ENCODE measurements around the gene EIF4EBP3. TPM values are rescaled to one million over a fixed set of nuclear protein-coding genes. Genes with fewer than 3 reads are reported as not detected.

Gene EIF4EBP3
- polyA plus RNA-seq, 1 donor from 2014 or later, result 1.0 TPM

GRCh38 chr5:140551872-140552271 is 4.4 kb downstream of the EIF4EBP3 start:
- Histone ChIP-seq H2AFZ (ENCODE audit: low read depth, low read length) (no peak overlapping the region), H3K9ac (ENCODE audit: low read length) (no peak overlapping the region), H3F3A (ENCODE audit: insufficient read depth, low read length, poor library complexity, severe bottlenecking) (no peaks in the 10 kb centered on the region), H3K36me3 (ENCODE audit: insufficient read depth, low read length) (no peaks in the 10 kb centered on the region), H3K4me2 (ENCODE audit: low read length) (no peak overlapping the region), H3K79me2 (replicated peaks; ENCODE audit: insufficient read depth, low read length) (peaks cover 25% of the 10 kb centered on the region), H3K9me2 (ENCODE audit: insufficient read depth, low read length) (no peaks in the 10 kb centered on the region), H3K27ac (ENCODE audit: low read length) (no peak overlapping the region), H3K9me3 (ENCODE audit: low read length) (no peaks in the 10 kb centered on the region), H4K20me1 (ENCODE audit: insufficient read depth) (no peaks in the 10 kb centered on the region), H3K27me3 (ENCODE audit: insufficient read depth, low read depth, low read length) (no peaks in the 10 kb centered on the region), H3K4me3 (ENCODE audit: low read length) (no peak overlapping the region)
- TF ChIP-seq CTCF (IDR thresholded peaks at IDR 0.05; ENCODE audit: poor library complexity, severe bottlenecking) (no peak), MXI1 (conservative IDR thresholded peaks at IDR 0.05; ENCODE audit: poor library complexity, severe bottlenecking) (no peak), POLR2AphosphoS5 (IDR thresholded peaks at IDR 0.05) (no peak), REST (IDR thresholded peaks at IDR 0.05; ENCODE audit: borderline replicate concordance) (no peak), RAD21 (conservative IDR thresholded peaks at IDR 0.05) (no peak), TAF1 (IDR thresholded peaks at IDR 0.05; ENCODE audit: low read depth) (no peak), EP300 (conservative IDR thresholded peaks at IDR 0.05; ENCODE audit: poor library complexity, severe bottlenecking) (no peak), SMC3 (conservative IDR thresholded peaks at IDR 0.05; ENCODE audit: poor library complexity) (no peak)

- no peak overlapping the region for H2AFZ ChIP-seq (ENCODE audit: low read depth, low read length)
- no peaks in the 10 kb centered on the region for H4K20me1 ChIP-seq (ENCODE audit: insufficient read depth)
- no peaks in the 10 kb centered on the region for H3K9me2 ChIP-seq (ENCODE audit: insufficient read depth, low read length)
- H3K9ac ChIP-seq (ENCODE audit: low read length), result no peak overlapping the region
- TF ChIP-seq CTCF (IDR thresholded peaks at IDR 0.05; ENCODE audit: poor library complexity, severe bottlenecking) (no peak), EZH2 (IDR thresholded peaks at IDR 0.05; ENCODE audit: borderline replicate concordance, insufficient read depth, low read length, poor library complexity, severe bottlenecking) (no peak), REST (IDR thresholded peaks at IDR 0.05; ENCODE audit: borderline replicate concordance) (no peak), SMC3 (conservative IDR thresholded peaks at IDR 0.05; ENCODE audit: poor library complexity) (no peak), TAF1 (IDR thresholded peaks at IDR 0.05; ENCODE audit: low read depth) (no peak), RAD21 (conservative IDR thresholded peaks at IDR 0.05) (no peak), MXI1 (conservative IDR thresholded peaks at IDR 0.05; ENCODE audit: poor library complexity, severe bottlenecking) (no peak), POLR2AphosphoS5 (IDR thresholded peaks at IDR 0.05) (no peak), EP300 (conservative IDR thresholded peaks at IDR 0.05; ENCODE audit: poor library complexity, severe bottlenecking) (no peak)
- H3K36me3 ChIP-seq (ENCODE audit: insufficient read depth, low read length), result no peaks in the 10 kb centered on the region
- no peaks in the 10 kb centered on the region for H3K27me3 ChIP-seq (ENCODE audit: insufficient read depth, low read depth, low read length)
- H3K4me3 ChIP-seq (ENCODE audit: low read length), result no peak overlapping the region
- no peak overlapping the region for H3K4me2 ChIP-seq (ENCODE audit: low read length)
- no peaks in the 10 kb centered on the region for H3K9me3 ChIP-seq (ENCODE audit: low read length)
- no peaks in the 10 kb centered on the region for H3F3A ChIP-seq (ENCODE audit: insufficient read depth, low read length, poor library complexity, severe bottlenecking)
- H3K79me2 ChIP-seq (replicated peaks; ENCODE audit: insufficient read depth, low read length), result peaks cover 27% of the 10 kb centered on the region
- H3K27ac ChIP-seq (ENCODE audit: low read length), result no peak overlapping the region
Measured at GRCh38 chr5:140553657-140554056, 6.2 kb downstream of the EIF4EBP3 start.

All from neural cell (in vitro differentiated cells).